ENCODE measurements around the gene ZSCAN1.

DNA sequence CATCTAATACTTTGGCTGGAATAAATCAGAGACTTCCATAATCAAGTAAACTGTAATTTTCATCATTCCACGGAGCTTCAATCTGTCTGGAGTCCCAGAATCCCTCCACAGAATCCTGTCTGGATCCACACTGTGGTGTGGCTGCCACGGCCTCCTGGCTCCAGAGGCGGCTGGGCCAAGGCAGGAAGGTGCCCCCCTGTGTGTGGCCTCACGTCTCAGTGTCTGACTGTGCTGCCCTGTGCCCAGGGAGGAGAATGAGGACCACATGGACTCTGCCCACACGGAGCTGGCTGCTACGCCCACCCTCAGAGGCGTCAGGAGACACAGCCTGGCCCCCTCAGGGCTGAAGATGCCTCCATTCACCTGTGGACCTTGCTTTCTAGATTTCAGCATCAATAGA lies 13.0 kb downstream of the ZSCAN1 start:
- TF ChIP-seq, protein P1, sequence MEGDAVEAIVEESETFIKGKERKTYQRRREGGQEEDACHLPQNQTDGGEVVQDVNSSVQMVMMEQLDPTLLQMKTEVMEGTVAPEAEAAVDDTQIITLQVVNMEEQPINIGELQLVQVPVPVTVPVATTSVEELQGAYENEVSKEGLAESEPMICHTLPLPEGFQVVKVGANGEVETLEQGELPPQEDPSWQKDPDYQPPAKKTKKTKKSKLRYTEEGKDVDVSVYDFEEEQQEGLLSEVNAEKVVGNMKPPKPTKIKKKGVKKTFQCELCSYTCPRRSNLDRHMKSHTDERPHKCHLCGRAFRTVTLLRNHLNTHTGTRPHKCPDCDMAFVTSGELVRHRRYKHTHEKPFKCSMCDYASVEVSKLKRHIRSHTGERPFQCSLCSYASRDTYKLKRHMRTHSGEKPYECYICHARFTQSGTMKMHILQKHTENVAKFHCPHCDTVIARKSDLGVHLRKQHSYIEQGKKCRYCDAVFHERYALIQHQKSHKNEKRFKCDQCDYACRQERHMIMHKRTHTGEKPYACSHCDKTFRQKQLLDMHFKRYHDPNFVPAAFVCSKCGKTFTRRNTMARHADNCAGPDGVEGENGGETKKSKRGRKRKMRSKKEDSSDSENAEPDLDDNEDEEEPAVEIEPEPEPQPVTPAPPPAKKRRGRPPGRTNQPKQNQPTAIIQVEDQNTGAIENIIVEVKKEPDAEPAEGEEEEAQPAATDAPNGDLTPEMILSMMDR (IDR thresholded peaks at IDR 0.05), result no peak
- TF ChIP-seq POLR2A (IDR thresholded peaks at IDR 0.05), result no peak
